ENCODE data around the gene TTC39B.

The TTC39B gene

DNA sequence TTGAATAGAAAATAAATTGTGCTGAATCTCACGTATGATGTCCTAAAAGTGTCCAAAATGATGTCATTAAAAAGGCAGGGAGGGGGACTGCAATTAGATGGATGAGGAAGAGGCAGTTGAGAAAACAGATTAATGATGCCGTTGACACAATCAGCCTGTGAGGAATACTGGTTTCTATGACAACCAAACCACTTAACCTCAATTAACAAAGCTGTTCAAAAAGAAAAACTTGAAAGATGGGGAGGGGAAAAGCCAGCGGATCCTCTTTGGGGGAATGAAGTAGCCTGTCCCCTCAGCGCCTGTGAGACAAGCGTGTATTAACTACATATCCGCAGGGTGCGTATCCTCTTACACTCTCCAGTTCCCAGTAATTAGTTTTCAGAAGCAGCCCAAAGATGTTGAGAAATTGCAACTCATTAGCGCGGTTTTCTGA, 160.7 kb downstream of the TTC39B start:
- H4K8ac ChIP-seq (ENCODE audit: low read depth, low read length), result no peak overlapping the region
- H3K4me1 ChIP-seq (ENCODE audit: control insufficient read depth in 2 of 2, insufficient read depth in 1 of 2, low read depth in 1 of 2, low read length in 2 of 2), result peaks cover 4 to 12% of the 10 kb centered on the region in 2 donors
- no peak overlapping the region for H3K18ac ChIP-seq (ENCODE audit: low read length)
- no peak overlapping the region for H3K4me2 ChIP-seq (ENCODE audit: insufficient read depth, low read length, poor library complexity, severe bottlenecking)
- no peak overlapping the region for H3K9ac ChIP-seq (ENCODE audit: low read depth, low read length, poor library complexity)
- H3K9me3 ChIP-seq (replicated peaks in 1 of 2; ENCODE audit: control insufficient read depth in 2 of 2, insufficient read depth in 1 of 2, low read depth in 1 of 2, low read length in 2 of 2), result no peaks in the 10 kb centered on the region
- H2AK5ac ChIP-seq (ENCODE audit: low read depth, low read length), result no peak overlapping the region
- no peaks in the 10 kb centered on the region for H3K27me3 ChIP-seq (ENCODE audit: control insufficient read depth in 3 of 3, insufficient read depth in 3 of 3, low read depth in 1 of 3, low read length in 3 of 3)
- H2BK12ac ChIP-seq (ENCODE audit: low read length), result no peak overlapping the region
- H2BK120ac ChIP-seq (ENCODE audit: low read depth, low read length), result no peak overlapping the region
- no peak overlapping the region for H3K4ac ChIP-seq (ENCODE audit: low read length)
- no peak overlapping the region for H2BK15ac ChIP-seq (ENCODE audit: low read length)
- no peaks in the 10 kb centered on the region for H3K36me3 ChIP-seq (replicated peaks in 1 of 2; ENCODE audit: control insufficient read depth in 2 of 2, insufficient read depth in 2 of 2, low read length in 2 of 2)
- WGBS, 2 donors (ENCODE audit: extremely low coverage in 2 of 2, insufficient read length in 2 of 2, insufficient replicate concordance in 1 of 2), result no CpG with 5 or more reads among the region's 9 CpGs
- H3K79me1 ChIP-seq (ENCODE audit: low read depth, low read length), result no peaks in the 10 kb centered on the region
- H2AFZ ChIP-seq (ENCODE audit: low read length), result peak overlapping the region; percentile 1
- H2BK5ac ChIP-seq (ENCODE audit: low read length), result no peak overlapping the region
- no peak overlapping the region for H3K23ac ChIP-seq (ENCODE audit: low read depth, low read length, poor library complexity)
- H4K91ac ChIP-seq (ENCODE audit: low read depth, low read length, poor library complexity), result no peak overlapping the region
- peak overlapping the region; percentile 96 for H3K27ac ChIP-seq (replicated peaks; ENCODE audit: low read length)
- peak; percentile 79 for DNase-seq (ENCODE audit: low spot score)
- no peak overlapping the region for H3K4me3 ChIP-seq (ENCODE audit: low read length in 2 of 2)
- no peak overlapping the region for H3K14ac ChIP-seq (ENCODE audit: low read length)

DNA sequence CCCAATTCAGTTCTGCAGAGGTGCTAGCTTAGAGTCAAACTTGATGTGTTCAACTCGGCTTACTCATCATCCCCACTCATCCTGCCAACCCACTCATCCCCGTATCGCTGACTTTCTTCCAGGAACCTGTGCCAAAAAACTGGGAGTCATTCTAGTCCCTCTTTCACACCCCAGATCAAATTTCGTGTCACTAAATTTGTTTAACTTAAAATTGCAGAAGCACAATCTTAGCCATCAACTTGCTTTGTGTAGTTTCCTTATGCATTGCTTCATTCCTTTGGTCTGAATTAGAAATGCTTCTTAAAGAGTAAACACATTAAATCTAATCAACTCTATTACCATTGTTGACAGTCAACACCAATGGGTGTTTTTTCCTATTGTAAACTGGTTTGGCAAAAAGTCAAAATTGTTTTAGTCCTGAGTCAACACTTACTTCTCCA, 162.4 kb downstream of the TTC39B start:
- no peak overlapping the region for H2BK5ac ChIP-seq (ENCODE audit: low read length)
- H2BK15ac ChIP-seq (ENCODE audit: low read length), result no peak overlapping the region
- no peak overlapping the region for H3K27ac ChIP-seq (replicated peaks; ENCODE audit: low read length)
- no peak overlapping the region for H2AK5ac ChIP-seq (ENCODE audit: low read depth, low read length)
- H3K4me2 ChIP-seq (ENCODE audit: insufficient read depth, low read length, poor library complexity, severe bottlenecking), result no peak overlapping the region
- H3K4me3 ChIP-seq (ENCODE audit: low read length in 2 of 2), result no peak overlapping the region
- no peak overlapping the region for H4K8ac ChIP-seq (ENCODE audit: low read depth, low read length)
- H3K9me3 ChIP-seq (replicated peaks in 1 of 2; ENCODE audit: control insufficient read depth in 2 of 2, insufficient read depth in 1 of 2, low read depth in 1 of 2, low read length in 2 of 2), result no peaks in the 10 kb centered on the region
- no peak overlapping the region for H3K4ac ChIP-seq (ENCODE audit: low read length)
- no peaks in the 10 kb centered on the region for H3K27me3 ChIP-seq (ENCODE audit: control insufficient read depth in 3 of 3, insufficient read depth in 3 of 3, low read depth in 1 of 3, low read length in 3 of 3)
- H3K23ac ChIP-seq (ENCODE audit: low read depth, low read length, poor library complexity), result no peak overlapping the region
- H3K4me1 ChIP-seq (ENCODE audit: control insufficient read depth in 2 of 2, insufficient read depth in 1 of 2, low read depth in 1 of 2, low read length in 2 of 2), result peaks cover 4 to 12% of the 10 kb centered on the region in 2 donors
- H3K79me1 ChIP-seq (ENCODE audit: low read depth, low read length), result no peaks in the 10 kb centered on the region
- H2AFZ ChIP-seq (ENCODE audit: low read length), result no peak overlapping the region
- no peak for DNase-seq (ENCODE audit: low spot score)
- H3K9ac ChIP-seq (ENCODE audit: low read depth, low read length, poor library complexity), result no peak overlapping the region
- no peak overlapping the region for H2BK12ac ChIP-seq (ENCODE audit: low read length)
- no peak overlapping the region for H3K14ac ChIP-seq (ENCODE audit: low read length)
- WGBS, 2 donors (ENCODE audit: extremely low coverage in 2 of 2, insufficient read length in 2 of 2, insufficient replicate concordance in 1 of 2), result no CpG with 5 or more reads among the region's 4 CpGs
- H3K18ac ChIP-seq (ENCODE audit: low read length), result no peak overlapping the region
- no peaks in the 10 kb centered on the region for H3K36me3 ChIP-seq (replicated peaks in 1 of 2; ENCODE audit: control insufficient read depth in 2 of 2, insufficient read depth in 2 of 2, low read length in 2 of 2)
- no peak overlapping the region for H4K91ac ChIP-seq (ENCODE audit: low read depth, low read length, poor library complexity)
- H2BK120ac ChIP-seq (ENCODE audit: low read depth, low read length), result no peak overlapping the region

DNA sequence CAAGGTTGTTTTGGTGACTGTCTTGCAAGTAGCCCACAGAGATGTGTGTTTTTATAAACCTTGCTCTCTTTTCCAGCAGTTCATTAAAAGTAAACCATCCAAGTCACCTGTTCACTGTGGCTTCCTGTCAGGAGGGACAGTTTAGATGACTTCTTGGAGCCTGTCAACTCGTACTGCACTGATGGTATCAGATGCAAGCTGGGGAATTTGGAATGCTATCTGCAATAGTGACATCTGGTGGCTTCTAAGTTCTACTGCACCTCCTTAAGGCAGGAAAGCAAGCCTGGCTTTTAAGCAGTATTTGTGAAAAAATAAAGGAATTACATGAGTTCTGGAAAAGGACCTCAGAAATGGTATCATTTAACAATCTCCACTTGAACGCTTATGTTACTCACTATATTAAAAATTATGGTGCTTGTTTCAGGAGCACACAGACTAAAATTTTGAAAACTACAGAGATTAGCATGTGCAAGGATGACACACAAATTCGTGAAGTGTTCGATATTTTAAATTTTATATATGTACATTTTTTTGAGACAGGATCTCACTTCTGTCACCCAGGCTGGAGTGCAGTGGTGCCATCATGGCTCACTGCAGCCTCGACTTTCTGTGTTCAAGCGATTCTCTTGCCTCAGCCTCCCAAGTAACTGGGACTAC, 164.0 kb downstream of the TTC39B start:
- Histone ChIP-seq H3K27me3 (ENCODE audit: control insufficient read depth in 3 of 3, insufficient read depth in 3 of 3, low read depth in 1 of 3, low read length in 3 of 3) (no peaks in the 10 kb centered on the region), H3K14ac (ENCODE audit: low read length) (no peak overlapping the region), H4K8ac (ENCODE audit: low read depth, low read length) (no peak overlapping the region), H3K9ac (ENCODE audit: low read depth, low read length, poor library complexity) (no peak overlapping the region), H2AFZ (ENCODE audit: low read length) (no peak overlapping the region), H2BK15ac (ENCODE audit: low read length) (no peak overlapping the region), H3K36me3 (replicated peaks in 1 of 2; ENCODE audit: control insufficient read depth in 2 of 2, insufficient read depth in 2 of 2, low read length in 2 of 2) (no peaks in the 10 kb centered on the region), H3K79me1 (ENCODE audit: low read depth, low read length) (no peaks in the 10 kb centered on the region), H2BK120ac (ENCODE audit: low read depth, low read length) (no peak overlapping the region), H3K4me1 (ENCODE audit: control insufficient read depth in 2 of 2, insufficient read depth in 1 of 2, low read depth in 1 of 2, low read length in 2 of 2) (peaks cover 0 to 12% of the 10 kb centered on the region in 2 donors), H3K9me3 (replicated peaks in 1 of 2; ENCODE audit: control insufficient read depth in 2 of 2, insufficient read depth in 1 of 2, low read depth in 1 of 2, low read length in 2 of 2) (no peaks in the 10 kb centered on the region), H3K18ac (ENCODE audit: low read length) (no peak overlapping the region), H2BK5ac (ENCODE audit: low read length) (no peak overlapping the region), H2AK5ac (ENCODE audit: low read depth, low read length) (no peak overlapping the region), H3K4ac (ENCODE audit: low read length) (no peak overlapping the region), H4K91ac (ENCODE audit: low read depth, low read length, poor library complexity) (no peak overlapping the region), H3K4me3 (ENCODE audit: low read length in 2 of 2) (no peak overlapping the region), H3K4me2 (ENCODE audit: insufficient read depth, low read length, poor library complexity, severe bottlenecking) (no peak overlapping the region), H2BK12ac (ENCODE audit: low read length) (no peak overlapping the region), H3K27ac (replicated peaks; ENCODE audit: low read length) (no peak overlapping the region), H3K23ac (ENCODE audit: low read depth, low read length, poor library complexity) (no peak overlapping the region)
- peak; percentile 41 for DNase-seq (ENCODE audit: low spot score)
- WGBS, 2 donors (ENCODE audit: extremely low coverage in 2 of 2, insufficient read length in 2 of 2, insufficient replicate concordance in 1 of 2), result no CpG with 5 or more reads among the region's 6 CpGs

DNA sequence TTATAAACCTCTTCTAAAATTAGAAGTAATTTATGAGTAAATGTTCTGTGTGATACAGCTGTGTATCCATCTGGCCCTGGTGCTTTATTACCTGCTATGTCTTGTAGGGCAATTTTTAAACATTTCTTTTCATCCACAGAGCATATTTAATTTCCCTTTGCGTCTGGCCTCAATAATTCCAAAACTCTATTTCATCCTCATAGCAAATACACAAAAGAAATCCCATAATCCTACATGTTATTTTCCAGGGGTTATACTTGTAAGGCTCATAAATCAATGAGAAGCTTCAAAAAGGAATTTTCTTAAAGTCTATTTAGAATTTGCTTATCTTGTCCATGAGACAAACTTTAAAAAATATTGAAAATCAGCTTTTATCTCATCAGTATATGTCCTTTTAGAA, 167.0 kb downstream of the TTC39B start:
- Histone ChIP-seq H3K4me1 (ENCODE audit: control insufficient read depth in 2 of 2, insufficient read depth in 1 of 2, low read depth in 1 of 2, low read length in 2 of 2) (peaks cover 0 to 4% of the 10 kb centered on the region in 2 donors), H2BK120ac (ENCODE audit: low read depth, low read length) (no peak overlapping the region), H3K4me3 (ENCODE audit: low read length in 2 of 2) (no peak overlapping the region), H3K36me3 (replicated peaks in 1 of 2; ENCODE audit: control insufficient read depth in 2 of 2, insufficient read depth in 2 of 2, low read length in 2 of 2) (no peaks in the 10 kb centered on the region), H2AK5ac (ENCODE audit: low read depth, low read length) (no peak overlapping the region), H3K79me1 (ENCODE audit: low read depth, low read length) (no peaks in the 10 kb centered on the region), H3K23ac (ENCODE audit: low read depth, low read length, poor library complexity) (no peak overlapping the region), H2BK12ac (ENCODE audit: low read length) (no peak overlapping the region), H3K14ac (ENCODE audit: low read length) (no peak overlapping the region), H2BK5ac (ENCODE audit: low read length) (no peak overlapping the region), H2AFZ (ENCODE audit: low read length) (no peak overlapping the region), H4K91ac (ENCODE audit: low read depth, low read length, poor library complexity) (no peak overlapping the region), H3K18ac (ENCODE audit: low read length) (no peak overlapping the region), H3K27me3 (ENCODE audit: control insufficient read depth in 3 of 3, insufficient read depth in 3 of 3, low read depth in 1 of 3, low read length in 3 of 3) (no peaks in the 10 kb centered on the region), H3K4ac (ENCODE audit: low read length) (no peak overlapping the region), H2BK15ac (ENCODE audit: low read length) (no peak overlapping the region), H3K4me2 (ENCODE audit: insufficient read depth, low read length, poor library complexity, severe bottlenecking) (no peak overlapping the region), H4K8ac (ENCODE audit: low read depth, low read length) (no peak overlapping the region), H3K27ac (replicated peaks; ENCODE audit: low read length) (no peak overlapping the region), H3K9ac (ENCODE audit: low read depth, low read length, poor library complexity) (no peak overlapping the region), H3K9me3 (replicated peaks in 1 of 2; ENCODE audit: control insufficient read depth in 2 of 2, insufficient read depth in 1 of 2, low read depth in 1 of 2, low read length in 2 of 2) (no peaks in the 10 kb centered on the region)
- WGBS, 2 donors (ENCODE audit: extremely low coverage in 2 of 2, insufficient read length in 2 of 2, insufficient replicate concordance in 1 of 2), result no CpG with 5 or more reads among the region's 1 CpG
- DNase-seq (ENCODE audit: low spot score), result no peak

Measured in neuronal stem cell (in vitro differentiated cells).